CD14-positive monocyte (primary cell): ENCODE measurements around the gene CPAMD8. TPM values are rescaled to one million over a fixed set of nuclear protein-coding genes. Genes with fewer than 3 reads are reported as not detected.
A peak's percentile ranks its signal among the peaks of the same experiment; 100 is the strongest.

Source experiments
- DNase-seq, 3 donors: peaks; one replicate each; pipeline ENCODE4 v3.0.0-alpha.2; 2011 to 2022
- H2AFZ ChIP-seq: 2 replicates; pipeline ENCODE4 v1.6.0; 2012; ENCODE audit warnings: mild to moderate bottlenecking, low read depth, low read length, inconsistent platforms; ENCODE audit not compliant: insufficient read depth, poor library complexity, severe bottlenecking
- H3K27ac ChIP-seq, 2 donors: 1 replicate in 1 of 2; 2 replicates in 1 of 2; pipeline ENCODE4 v1.5.1; 2012 to 2013; ENCODE audit warnings: low read length in 2 of 2, control low read depth in 1 of 2, inconsistent platforms in 1 of 2, low read depth in 1 of 2, mild to moderate bottlenecking in 1 of 2
- H3K27me3 ChIP-seq, 2 donors: one replicate each; pipeline versions ENCODE4 v1.6.0 to v1.6.1; 2011 to 2013; ENCODE audit warnings: low read length in 2 of 2; ENCODE audit not compliant: control insufficient read depth in 2 of 2, insufficient read depth in 2 of 2
- H3K36me3 ChIP-seq, 2 donors: replicated peaks in 1 of 2; 1 replicate in 1 of 2; 2 replicates in 1 of 2; pipeline versions ENCODE4 v1.5.1 to v1.6.1; 2012 to 2013; ENCODE audit warnings: low read length in 2 of 2, control low read depth in 1 of 2, inconsistent platforms in 1 of 2, mild to moderate bottlenecking in 1 of 2; ENCODE audit not compliant: insufficient read depth in 2 of 2, control insufficient read depth in 1 of 2
- H3K4me1 ChIP-seq, 2 donors: 1 replicate in 1 of 2; 2 replicates in 1 of 2; pipeline versions ENCODE4 v1.5.1 to v1.6.1; 2012 to 2013; ENCODE audit warnings: low read length in 2 of 2, control low read depth in 1 of 2, inconsistent platforms in 1 of 2, mild to moderate bottlenecking in 1 of 2, moderate library complexity in 1 of 2; ENCODE audit not compliant: insufficient read depth in 2 of 2, control insufficient read depth in 1 of 2
- H3K4me2 ChIP-seq: replicated peaks from 2 replicates; pipeline ENCODE3; 2012; ENCODE audit warnings: low read length, moderate library complexity, mild to moderate bottlenecking; ENCODE audit not compliant: poor library complexity, severe bottlenecking; ENCODE audit errors: extremely low read depth
- H3K4me3 ChIP-seq, 3 experiments: fragments of 200-600 bp in 1 of 3; sonication (generic) in 1 of 3; replicated peaks in 1 of 3; 1 replicate in 2 of 3; 2 replicates in 1 of 3; pipeline ENCODE4 v1.5.1; 2011 to 2013; ENCODE audit warnings: low read length in 3 of 3, mild to moderate bottlenecking in 3 of 3, control low read depth in 2 of 3, low read depth in 2 of 3, inconsistent platforms in 1 of 3, moderate library complexity in 1 of 3
- H3K79me2 ChIP-seq: 2 replicates; pipeline ENCODE4 v1.6.0; 2012; ENCODE audit warnings: mild to moderate bottlenecking, control low read depth, inconsistent platforms, low read length, moderate library complexity; ENCODE audit not compliant: insufficient read depth
- H3K9ac ChIP-seq: 2 replicates; pipeline ENCODE4 v1.6.0; 2017; ENCODE audit warnings: low read length, mild to moderate bottlenecking; ENCODE audit not compliant: insufficient read depth, poor library complexity, severe bottlenecking
- H3K9me3 ChIP-seq, 2 donors: replicated peaks in 1 of 2; 1 replicate in 1 of 2; 2 replicates in 1 of 2; pipeline versions ENCODE4 v1.5.1 to v1.6.1; 2012 to 2013; ENCODE audit warnings: low read length in 2 of 2, control low read depth in 1 of 2; ENCODE audit not compliant: control insufficient read depth in 1 of 2, insufficient read depth in 1 of 2
- H4K20me1 ChIP-seq: 2 replicates; pipeline ENCODE4 v1.6.0; 2012; ENCODE audit warnings: mild to moderate bottlenecking, low read length, control low read depth, moderate library complexity; ENCODE audit not compliant: insufficient read depth
- H3K27ac Mint-ChIP-seq, 7 donors: one replicate each; pipeline ENCODE4 v1.8.0; 2020; ENCODE audit warnings: mild to moderate bottlenecking in 7 of 7, mixed read lengths in 7 of 7, moderate library complexity in 6 of 7, inconsistent platforms in 2 of 7
- H3K27me3 Mint-ChIP-seq, 3 donors: one replicate each; pipeline ENCODE4 v1.8.0; 2021 to 2022; ENCODE audit warnings: low read depth in 3 of 3, mild to moderate bottlenecking in 3 of 3, mixed read lengths in 3 of 3, moderate library complexity in 3 of 3, inconsistent platforms in 1 of 3
- H3K36me3 Mint-ChIP-seq, 2 donors: one replicate each; pipeline ENCODE4 v1.8.0; 2020; ENCODE audit warnings: mixed read lengths in 2 of 2, inconsistent platforms in 1 of 2, mild to moderate bottlenecking in 1 of 2
- H3K4me1 Mint-ChIP-seq: one replicate; pipeline ENCODE4 v1.8.0; 2020; ENCODE audit warnings: mild to moderate bottlenecking, mixed read lengths
- H3K4me3 Mint-ChIP-seq, 2 donors: one replicate each; pipeline ENCODE4 v1.8.0; 2020; ENCODE audit warnings: mild to moderate bottlenecking in 2 of 2, mixed read lengths in 2 of 2, moderate library complexity in 1 of 2
- H3K9me3 Mint-ChIP-seq, 7 donors: one replicate each; pipeline ENCODE4 v1.8.0; 2020 to 2022; ENCODE audit warnings: mixed read lengths in 7 of 7, mild to moderate bottlenecking in 6 of 7, moderate library complexity in 6 of 7, inconsistent platforms in 2 of 7
- WGBS: methylation state at CpG from one replicate; pipeline ENCODE4 v1.1.5; 2013; ENCODE audit warnings: missing lambda C conversion rate; ENCODE audit not compliant: insufficient coverage; 5-methylcytosine and 5-hydroxymethylcytosine counted together
- intact Hi-C, 2 donors: fragments of 100-400 bp; cut with micrococcal nuclease; formaldehyde crosslinking; loops; one replicate each; pipeline versions ENCODE4 v1.15.0 to v1.15.1; 2023
- polyA plus RNA-seq, 3 donors: library from polyadenylated mRNA; depleted of rRNA in 1 of 3; unstranded in 2 of 3; stranded (reverse) in 1 of 3; fragments of 300-500 nt in 2 of 3; fragments of >200 nt in 1 of 3; fragmentation: Illumina TruSeq in 2 of 3; gene quantifications; 1 replicate in 2 of 3; 2 replicates in 1 of 3; pipeline ENCODE4 v1.2.3, GENCODE V29; 2012 to 2021
- TF ChIP-seq, protein P1 (sequence below): fragments of 200-600 bp; IDR thresholded peaks from one replicate; pipeline ENCODE4 v1.8.0; 2022; ENCODE audit warnings: antibody characterized with exemption, mild to moderate bottlenecking

CPAMD8 gene
- polyA plus RNA-seq, 3 donors = 5.1 to 53.4 (median 5.4) TPM

DNA sequence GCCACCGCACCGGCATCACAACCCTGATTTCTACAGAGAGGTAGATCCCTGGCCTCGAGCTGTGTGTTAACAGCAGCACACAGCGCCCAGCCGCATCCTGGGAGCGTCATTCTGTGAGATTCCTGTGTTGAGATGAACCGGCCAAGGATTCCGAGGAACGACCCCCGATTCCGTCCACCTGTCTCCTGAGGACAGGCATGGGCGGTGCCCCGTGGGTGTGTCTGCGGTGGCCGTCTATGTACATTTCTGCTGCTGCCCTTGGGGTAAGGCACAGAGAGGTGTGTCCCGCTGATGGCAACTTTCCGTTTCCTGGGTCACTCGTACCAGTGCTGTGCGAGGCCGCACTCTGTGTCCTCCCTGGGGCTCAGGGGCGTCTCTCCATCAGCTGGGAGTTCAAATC, 153.9 kb downstream of the CPAMD8 start:
- H3K27ac Mint-ChIP-seq = no peak overlapping the region

DNA sequence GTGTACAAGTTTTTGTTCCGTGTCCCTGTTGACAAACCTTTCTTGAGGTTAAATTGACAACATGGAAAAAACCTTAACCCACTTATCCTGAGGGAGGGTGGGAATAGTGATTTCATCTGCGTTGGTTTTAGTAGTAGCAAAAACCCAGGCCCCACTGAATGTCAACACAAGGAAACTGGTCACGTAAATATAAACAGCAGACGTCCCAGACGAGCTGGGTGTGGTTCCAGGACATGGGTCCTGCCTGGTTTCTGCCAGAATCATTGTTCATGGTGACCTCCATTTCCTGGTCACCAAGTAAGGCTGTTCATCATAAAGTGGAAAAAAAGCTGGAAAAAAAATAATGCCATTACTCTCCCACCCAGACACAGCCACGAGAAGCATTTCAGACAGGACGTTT, 154.7 kb downstream of the CPAMD8 start:
- TF ChIP-seq, protein P1, sequence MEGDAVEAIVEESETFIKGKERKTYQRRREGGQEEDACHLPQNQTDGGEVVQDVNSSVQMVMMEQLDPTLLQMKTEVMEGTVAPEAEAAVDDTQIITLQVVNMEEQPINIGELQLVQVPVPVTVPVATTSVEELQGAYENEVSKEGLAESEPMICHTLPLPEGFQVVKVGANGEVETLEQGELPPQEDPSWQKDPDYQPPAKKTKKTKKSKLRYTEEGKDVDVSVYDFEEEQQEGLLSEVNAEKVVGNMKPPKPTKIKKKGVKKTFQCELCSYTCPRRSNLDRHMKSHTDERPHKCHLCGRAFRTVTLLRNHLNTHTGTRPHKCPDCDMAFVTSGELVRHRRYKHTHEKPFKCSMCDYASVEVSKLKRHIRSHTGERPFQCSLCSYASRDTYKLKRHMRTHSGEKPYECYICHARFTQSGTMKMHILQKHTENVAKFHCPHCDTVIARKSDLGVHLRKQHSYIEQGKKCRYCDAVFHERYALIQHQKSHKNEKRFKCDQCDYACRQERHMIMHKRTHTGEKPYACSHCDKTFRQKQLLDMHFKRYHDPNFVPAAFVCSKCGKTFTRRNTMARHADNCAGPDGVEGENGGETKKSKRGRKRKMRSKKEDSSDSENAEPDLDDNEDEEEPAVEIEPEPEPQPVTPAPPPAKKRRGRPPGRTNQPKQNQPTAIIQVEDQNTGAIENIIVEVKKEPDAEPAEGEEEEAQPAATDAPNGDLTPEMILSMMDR = no peak
- H3K27me3 ChIP-seq = no peaks in the 10 kb centered on the region
- H3K9ac ChIP-seq = no peak overlapping the region

More for the DNA sequence above, 153.9 kb downstream of the CPAMD8 start:
- peaks cover 16% of the 10 kb centered on the region for H3K79me2 ChIP-seq
- no peak overlapping the region for H3K4me2 ChIP-seq
- no peak overlapping the region for H2AFZ ChIP-seq
- no peaks in the 10 kb centered on the region for H3K4me1 ChIP-seq
- no peaks in the 10 kb centered on the region for H3K27me3 ChIP-seq
- DNase-seq = no peak
- TF ChIP-seq, protein P1 = no peak
- WGBS = 97% methylated on average over 21 of the region's 21 CpGs
- Mint-ChIP-seq H3K27me3 (peaks cover 0 to 2% (median 2%) of the 10 kb centered on the region in 3 donors), H3K36me3 (peaks cover 85 to 100% of the 10 kb centered on the region in 2 donors), H3K4me1 (peaks cover 6% of the 10 kb centered on the region), H3K9me3 (peaks cover 8 to 20% (median 12%) of the 10 kb centered on the region in 7 donors), H3K4me3 (no peak overlapping the region)
- no peak overlapping the region for H3K4me3 ChIP-seq
- H4K20me1 ChIP-seq = peaks cover 84% of the 10 kb centered on the region
- peaks cover 0 to 6% of the 10 kb centered on the region in 2 donors for H3K9me3 ChIP-seq
- no peak overlapping the region for H3K9ac ChIP-seq
- no peak overlapping the region for H3K27ac ChIP-seq
- intact Hi-C loops = no loop called here
- peaks cover 82 to 92% of the 10 kb centered on the region in 2 donors for H3K36me3 ChIP-seq

More for the DNA sequence above, 154.7 kb downstream of the CPAMD8 start:
- Mint-ChIP-seq H3K27ac (peak overlapping the region in 1 of 7 donors; percentile 6), H3K36me3 (peaks cover 84 to 100% of the 10 kb centered on the region in 2 donors), H3K4me3 (no peak overlapping the region), H3K27me3 (peaks cover 1 to 2% (median 2%) of the 10 kb centered on the region in 3 donors), H3K4me1 (peaks cover 6% of the 10 kb centered on the region), H3K9me3 (peaks cover 6 to 19% (median 8%) of the 10 kb centered on the region in 7 donors)
- Histone ChIP-seq H3K27ac (no peak overlapping the region), H3K4me3 (no peak overlapping the region), H3K36me3 (peaks cover 82 to 92% of the 10 kb centered on the region in 2 donors), H3K4me2 (no peak overlapping the region), H4K20me1 (peaks cover 80% of the 10 kb centered on the region), H3K9me3 (no peaks in the 10 kb centered on the region), H3K4me1 (no peaks in the 10 kb centered on the region), H3K79me2 (peaks cover 16% of the 10 kb centered on the region), H2AFZ (no peak overlapping the region)
- DNase-seq = no peak
- intact Hi-C loops = no loop called here
- WGBS = 100% methylated on average over 4 of the region's 7 CpGs
